Central memory CD4-positive, alpha-beta T cell (primary cell): ENCODE measurements around the gene SRGN.
"Not testable (repeated sequence)": the region's sequence is repeated elsewhere in the genome, so short reads cannot be mapped to it uniquely, and the experiment has no call there.

ENCODE experiments used
- DNase-seq: peaks from one replicate; pipeline ENCODE4 v3.0.0; 2022

SRGN gene

GRCh38 chr10:69091143-69091651 is 3.3 kb downstream of the SRGN start:
- DNase-seq, result no peak

GRCh38 chr10:69092959-69093850 is 5.3 kb downstream of the SRGN start:
- DNase-seq, result peak; percentile 86

GRCh38 chr10:69093933-69094332 is 6.0 kb downstream of the SRGN start:
- DNase-seq, result no peak

- no peak for DNase-seq
Measured at GRCh38 chr10:69096045-69096444, 8.1 kb downstream of the SRGN start.

- no peak for DNase-seq
Measured at GRCh38 chr10:69097729-69098128, 9.8 kb downstream of the SRGN start.

- DNase-seq, result no peak
Measured at GRCh38 chr10:69100136-69100872, 12.4 kb downstream of the SRGN start.

GRCh38 chr10:69101451-69102095 is 13.7 kb downstream of the SRGN start:
- no peak for DNase-seq

- DNase-seq, result no peak
Measured at GRCh38 chr10:69102440-69102839, 14.5 kb downstream of the SRGN start.

- no peak for DNase-seq
Measured at GRCh38 chr10:69103784-69104183, 15.9 kb downstream of the SRGN start.

GRCh38 chr10:69104994-69105790 is 17.3 kb downstream of the SRGN start:
- no peak for DNase-seq

- no peak for DNase-seq
Measured at GRCh38 chr10:69107176-69107490, 19.2 kb downstream of the SRGN start.

GRCh38 chr10:69107699-69108098 is 19.8 kb downstream of the SRGN start:
- no peak for DNase-seq

GRCh38 chr10:69119896-69120295 is 32.0 kb downstream of the SRGN start:
- DNase-seq, result no peak

- DNase-seq, result no peak
Measured at GRCh38 chr10:69123306-69123746, 35.4 kb downstream of the SRGN start.

- DNase-seq, result peak; percentile 98
Measured at GRCh38 chr10:69123747-69124562, 36.1 kb downstream of the SRGN start, which contains the start of gene VPS26A. TSS of gene VPS26A (plus strand) at chr10:69124178. CDS start at chr10:69124278, 100 bp downstream.

GRCh38 chr10:69124563-69125268 is 36.8 kb downstream of the SRGN start:
- peak; percentile 41 for DNase-seq

GRCh38 chr10:69125554-69125953 is 37.7 kb downstream of the SRGN start:
- DNase-seq, result no peak

- no peak for DNase-seq
Measured at GRCh38 chr10:69130251-69130650, 42.3 kb downstream of the SRGN start.

- no peak for DNase-seq
Measured at GRCh38 chr10:69139961-69140360, 52.1 kb downstream of the SRGN start.

GRCh38 chr10:69141304-69141703 is 53.4 kb downstream of the SRGN start:
- no peak for DNase-seq

- not testable (repeated sequence) for DNase-seq
Measured at GRCh38 chr10:69142074-69142473, 54.2 kb downstream of the SRGN start.
